Loucy (cell line): Measurements from ENCODE around the gene SDF2L1.
"Not testable (repeated sequence)": the region's sequence is repeated elsewhere in the genome, so short reads cannot be mapped to it uniquely, and the experiment has no call there.

Source experiments
- H2AFZ ChIP-seq: fragments of 200-600 bp; sonication (generic); 2 replicates; pipeline ENCODE4 v1.6.0; 2016; ENCODE audit warnings: antibody characterized with exemption, mild to moderate bottlenecking, low read length, moderate library complexity
- H3F3A ChIP-seq: fragments of 200-600 bp; 2 replicates; pipeline ENCODE4 v1.6.0; 2016; ENCODE audit warnings: antibody characterized with exemption, low read depth, mild to moderate bottlenecking
- H3K27me3 ChIP-seq: fragments of 200-600 bp; sonication (generic); 2 replicates; pipeline ENCODE4 v1.6.1; 2014; ENCODE audit warnings: low read length, mild to moderate bottlenecking; ENCODE audit not compliant: insufficient read depth, poor library complexity, severe bottlenecking
- H3K36me3 ChIP-seq: fragments of 200-600 bp; sonication (generic); 2 replicates; pipeline ENCODE4 v1.6.1; 2016; ENCODE audit warnings: low read length; ENCODE audit not compliant: insufficient read depth
- H3K4me1 ChIP-seq: fragments of 200-600 bp; sonication (generic); 2 replicates; pipeline ENCODE4 v1.5.1; 2014; ENCODE audit warnings: low read length, mild to moderate bottlenecking; ENCODE audit not compliant: insufficient read depth, poor library complexity, severe bottlenecking
- H3K4me2 ChIP-seq: fragments of 200-600 bp; sonication (generic); 2 replicates; pipeline ENCODE4 v1.6.0; 2014; ENCODE audit warnings: antibody characterized with exemption, low read length, low read depth, mild to moderate bottlenecking; ENCODE audit not compliant: poor library complexity, severe bottlenecking
- H3K4me3 ChIP-seq: fragments of 200-600 bp; sonication (generic); 2 replicates; pipeline ENCODE4 v1.5.1; 2014; ENCODE audit warnings: low read length, mild to moderate bottlenecking, mixed read lengths; ENCODE audit not compliant: poor library complexity, severe bottlenecking
- H3K79me2 ChIP-seq: fragments of 200-600 bp; sonication (generic); 2 replicates; pipeline ENCODE4 v1.6.1; 2014; ENCODE audit warnings: low read length; ENCODE audit not compliant: insufficient read depth
- H3K9ac ChIP-seq: fragments of 200-600 bp; sonication (generic); 2 replicates; pipeline ENCODE4 v1.6.0; 2014; ENCODE audit warnings: mild to moderate bottlenecking, low read depth, low read length, moderate library complexity; ENCODE audit not compliant: poor library complexity, severe bottlenecking
- H3K9me2 ChIP-seq: fragments of 200-600 bp; sonication (generic); replicated peaks from 2 replicates; pipeline ENCODE4 v1.6.1; 2016; ENCODE audit warnings: low read depth, low read length, mixed read lengths
- H3K9me3 ChIP-seq: fragments of 200-600 bp; sonication (generic); 2 replicates; pipeline ENCODE4 v1.6.1; 2014; ENCODE audit warnings: mild to moderate bottlenecking, antibody characterized with exemption, low read length, low read depth; ENCODE audit not compliant: insufficient read depth
- H4K20me1 ChIP-seq: fragments of 200-600 bp; sonication (generic); 2 replicates; pipeline ENCODE4 v1.6.0; 2014; ENCODE audit warnings: antibody characterized with exemption, low read length, mild to moderate bottlenecking; ENCODE audit not compliant: insufficient read depth, poor library complexity, severe bottlenecking
- EZH2phosphoT487 ChIP-seq: fragments of 200-600 bp; IDR thresholded peaks from 2 replicates; pipeline ENCODE4 v1.6.1; 2018; ENCODE audit warnings: antibody characterized with exemption, mild to moderate bottlenecking, moderate library complexity, borderline replicate concordance
- TF ChIP-seq, protein P1 (sequence below): fragments of 200-600 bp; sonication (generic); conservative IDR thresholded peaks from 2 replicates; pipeline ENCODE4 v1.5.1; 2014; ENCODE audit warnings: mild to moderate bottlenecking, antibody characterized with exemption, low read length

Gene SDF2L1

DNA sequence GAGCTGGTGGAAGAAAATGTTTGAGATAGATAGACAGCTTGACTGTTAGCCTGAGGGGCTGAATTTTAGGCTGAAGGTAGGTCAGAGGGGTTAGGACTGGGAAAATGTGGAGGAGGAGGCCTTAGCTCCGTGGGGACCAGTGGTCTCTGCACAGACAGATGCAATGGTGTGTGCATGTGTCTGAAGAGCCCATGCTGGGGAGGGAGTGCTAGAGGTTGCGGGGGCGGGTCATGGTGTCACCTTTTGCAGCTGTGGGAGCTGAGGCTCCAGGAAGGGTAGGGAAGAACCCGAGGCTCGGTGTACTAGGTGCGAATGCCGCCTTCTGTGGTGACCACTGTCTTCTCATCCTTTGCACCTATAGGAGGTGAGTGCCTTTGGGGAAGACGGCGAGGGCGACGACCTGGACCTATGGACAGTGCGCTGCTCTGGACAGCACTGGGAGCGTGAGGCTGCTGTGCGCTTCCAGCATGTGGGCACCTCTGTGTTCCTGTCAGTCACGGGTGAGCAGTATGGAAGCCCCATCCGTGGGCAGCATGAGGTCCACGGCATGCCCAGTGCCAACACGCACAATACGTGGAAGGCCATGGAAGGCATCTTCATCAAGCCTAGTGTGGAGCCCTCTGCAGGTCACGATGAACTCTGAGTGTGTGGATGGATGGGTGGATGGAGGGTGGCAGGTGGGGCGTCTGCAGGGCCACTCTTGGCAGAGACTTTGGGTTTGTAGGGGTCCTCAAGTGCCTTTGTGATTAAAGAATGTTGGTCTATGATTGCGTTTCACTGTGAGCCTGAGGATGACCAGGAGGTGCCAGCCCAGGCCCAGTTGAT, 1.6 kb downstream of the SDF2L1 start:
- Histone ChIP-seq H3F3A (no peaks in the 10 kb centered on the region), H3K9me2 (no peaks in the 10 kb centered on the region), H3K9ac (peak overlapping the region; percentile 99), H4K20me1 (peaks cover 6% of the 10 kb centered on the region), H3K9me3 (no peaks in the 10 kb centered on the region), H3K4me3 (peak overlapping the region; percentile 98), H3K4me2 (peak overlapping the region; percentile 90), H3K4me1 (peaks cover 24% of the 10 kb centered on the region), H3K79me2 (peaks cover 33% of the 10 kb centered on the region), H3K36me3 (peaks cover under 1% of the 10 kb centered on the region; the same call in 1 of the 2 replicates), H2AFZ (no peak overlapping the region), H3K27me3 (peaks cover 4% of the 10 kb centered on the region)
- no peak for TF ChIP-seq EZH2phosphoT487
- TF ChIP-seq, protein P1, sequence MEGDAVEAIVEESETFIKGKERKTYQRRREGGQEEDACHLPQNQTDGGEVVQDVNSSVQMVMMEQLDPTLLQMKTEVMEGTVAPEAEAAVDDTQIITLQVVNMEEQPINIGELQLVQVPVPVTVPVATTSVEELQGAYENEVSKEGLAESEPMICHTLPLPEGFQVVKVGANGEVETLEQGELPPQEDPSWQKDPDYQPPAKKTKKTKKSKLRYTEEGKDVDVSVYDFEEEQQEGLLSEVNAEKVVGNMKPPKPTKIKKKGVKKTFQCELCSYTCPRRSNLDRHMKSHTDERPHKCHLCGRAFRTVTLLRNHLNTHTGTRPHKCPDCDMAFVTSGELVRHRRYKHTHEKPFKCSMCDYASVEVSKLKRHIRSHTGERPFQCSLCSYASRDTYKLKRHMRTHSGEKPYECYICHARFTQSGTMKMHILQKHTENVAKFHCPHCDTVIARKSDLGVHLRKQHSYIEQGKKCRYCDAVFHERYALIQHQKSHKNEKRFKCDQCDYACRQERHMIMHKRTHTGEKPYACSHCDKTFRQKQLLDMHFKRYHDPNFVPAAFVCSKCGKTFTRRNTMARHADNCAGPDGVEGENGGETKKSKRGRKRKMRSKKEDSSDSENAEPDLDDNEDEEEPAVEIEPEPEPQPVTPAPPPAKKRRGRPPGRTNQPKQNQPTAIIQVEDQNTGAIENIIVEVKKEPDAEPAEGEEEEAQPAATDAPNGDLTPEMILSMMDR = peak; percentile 56

- H3K9ac ChIP-seq, H3K36me3 ChIP-seq, H3K27me3 ChIP-seq, H3K4me3 ChIP-seq, H3K9me2 ChIP-seq, H2AFZ ChIP-seq, H3K4me2 ChIP-seq, H3F3A ChIP-seq, H4K20me1 ChIP-seq, H3K9me3 ChIP-seq: not testable (repeated sequence)
- Histone ChIP-seq H3K4me1 (peaks cover 24% of the 10 kb centered on the region), H3K79me2 (peaks cover 36% of the 10 kb centered on the region)
These were observed 3.4 kb downstream of the SDF2L1 start for GRCh38 chr22:21645513-21645912.

DNA sequence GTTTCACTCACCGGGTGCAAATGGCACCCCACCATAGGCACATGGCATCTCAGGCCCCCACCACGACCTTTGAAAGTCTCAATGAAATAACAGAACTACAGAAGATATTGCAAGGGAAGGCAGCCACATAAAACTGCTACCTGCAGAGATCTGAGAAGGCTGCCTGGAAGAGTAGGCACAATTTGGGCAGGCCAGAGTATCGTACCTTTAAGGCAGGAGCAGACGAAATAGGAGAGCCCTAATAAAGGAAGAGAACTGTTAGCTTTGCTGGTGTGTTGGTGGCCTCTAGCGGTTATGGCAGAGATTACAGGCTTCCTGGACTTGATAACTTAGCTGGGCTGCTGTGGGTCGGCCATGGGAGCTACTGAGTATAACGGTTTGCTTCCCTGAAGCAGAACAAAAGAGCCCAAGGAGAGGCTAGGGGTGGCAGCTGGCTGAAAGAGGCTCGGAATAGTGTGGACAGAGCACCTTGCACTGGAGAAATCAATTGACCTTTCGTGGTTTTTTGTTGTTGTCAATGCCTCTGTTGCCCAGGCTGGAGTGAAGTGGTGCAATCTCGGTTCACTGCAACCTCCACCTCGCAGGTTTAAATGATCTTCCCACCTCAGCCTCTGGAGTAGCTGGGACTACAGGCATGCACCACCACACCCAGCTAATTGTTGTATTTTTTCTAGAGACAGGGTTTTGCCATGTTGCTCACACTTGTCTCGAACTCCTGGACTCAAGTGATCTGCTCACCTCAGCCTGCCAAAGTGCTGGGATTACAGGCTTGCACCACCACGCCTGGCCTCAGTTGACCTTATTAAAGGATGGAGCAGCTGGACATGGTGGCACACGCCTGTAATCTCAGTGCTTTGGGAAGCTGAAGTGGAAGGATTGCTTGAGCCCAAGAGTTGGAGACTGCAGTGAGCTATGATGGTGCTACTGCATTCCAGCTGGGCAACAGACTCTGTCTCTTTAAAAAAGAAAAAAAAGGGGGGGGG, 4.8 kb downstream of the SDF2L1 start:
- no peak overlapping the region for H2AFZ ChIP-seq
- peaks cover 4% of the 10 kb centered on the region for H3K27me3 ChIP-seq
- H3K9me3 ChIP-seq = no peaks in the 10 kb centered on the region
- no peaks in the 10 kb centered on the region for H3F3A ChIP-seq
- H3K4me1 ChIP-seq = peaks cover 24% of the 10 kb centered on the region
- no peaks in the 10 kb centered on the region for H3K9me2 ChIP-seq
- no peak overlapping the region for H3K4me3 ChIP-seq
- peak overlapping the region; percentile 49 for H3K9ac ChIP-seq
- H3K4me2 ChIP-seq = peak overlapping the region; percentile 57
- H3K36me3 ChIP-seq = peaks cover 4% of the 10 kb centered on the region; the same call in 1 of the 2 replicates
- peaks cover 46% of the 10 kb centered on the region for H3K79me2 ChIP-seq
- peaks cover 6% of the 10 kb centered on the region for H4K20me1 ChIP-seq
- TF ChIP-seq EZH2phosphoT487 = no peak
- TF ChIP-seq, protein P1 = peak; percentile 90
